T follicular helper cell (primary cell): ENCODE measurements around the gene MSH6.
A peak's percentile ranks its signal among the peaks of the same experiment; 100 is the strongest.

ENCODE experiments used
- DNase-seq: peaks from one replicate; pipeline ENCODE4 v3.0.0-alpha.2; 2020; ENCODE audit warnings: low read depth

MSH6 gene

GRCh38 chr2:47783486-47784351 lies 774 bp downstream of the MSH6 start:
- DNase-seq, result peak; percentile 70

GRCh38 chr2:47784352-47784851 lies 1.5 kb downstream of the MSH6 start:
- DNase-seq, result no peak

GRCh38 chr2:47785986-47786385 lies 3.0 kb downstream of the MSH6 start:
- no peak for DNase-seq

- DNase-seq, result no peak
Observed at GRCh38 chr2:47796090-47796697, 13.2 kb downstream of the MSH6 start.

- DNase-seq, result no peak
Observed at GRCh38 chr2:47798631-47799030, 15.7 kb downstream of the MSH6 start.

GRCh38 chr2:47799031-47799609 lies 16.2 kb downstream of the MSH6 start:
- DNase-seq, result no peak

GRCh38 chr2:47801118-47801517 lies 18.2 kb downstream of the MSH6 start:
- no peak for DNase-seq

- no peak for DNase-seq
Observed at GRCh38 chr2:47803363-47803762, 20.4 kb downstream of the MSH6 start.

- no peak for DNase-seq
Observed at GRCh38 chr2:47803770-47804169, 20.8 kb downstream of the MSH6 start.

GRCh38 chr2:47805850-47806249 lies 22.9 kb downstream of the MSH6 start:
- DNase-seq, result no peak

GRCh38 chr2:47808614-47809013 lies 25.7 kb downstream of the MSH6 start:
- DNase-seq, result no peak

- DNase-seq, result no peak
Observed at GRCh38 chr2:47809903-47810302, 27.0 kb downstream of the MSH6 start.

- DNase-seq, result no peak
Observed at GRCh38 chr2:47810850-47811249, 27.9 kb downstream of the MSH6 start.

GRCh38 chr2:47811668-47812067 lies 28.7 kb downstream of the MSH6 start:
- DNase-seq, result no peak

- no peak for DNase-seq
Observed at GRCh38 chr2:47815764-47816163, 32.8 kb downstream of the MSH6 start.

GRCh38 chr2:47818777-47819176 lies 35.8 kb downstream of the MSH6 start:
- DNase-seq, result no peak

- no peak for DNase-seq
Observed at GRCh38 chr2:47819834-47820233, 36.9 kb downstream of the MSH6 start.

- no peak for DNase-seq
Observed at GRCh38 chr2:47822518-47822917, 39.6 kb downstream of the MSH6 start.

- no peak for DNase-seq
Observed at GRCh38 chr2:47833516-47833968, 50.6 kb downstream of the MSH6 start.

GRCh38 chr2:47838249-47838648 lies 55.3 kb downstream of the MSH6 start:
- no peak for DNase-seq

GRCh38 chr2:47838686-47839085 lies 55.7 kb downstream of the MSH6 start:
- DNase-seq, result no peak

- DNase-seq, result no peak
Observed at GRCh38 chr2:47842846-47843245, 59.9 kb downstream of the MSH6 start.

- no peak for DNase-seq
Observed at GRCh38 chr2:47843407-47843806, 60.5 kb downstream of the MSH6 start.
